Measurements from ENCODE around the gene CRYBG3.
"Not testable (repeated sequence)": the region's sequence is repeated elsewhere in the genome, so short reads cannot be mapped to it uniquely, and the experiment has no call there.

DNA sequence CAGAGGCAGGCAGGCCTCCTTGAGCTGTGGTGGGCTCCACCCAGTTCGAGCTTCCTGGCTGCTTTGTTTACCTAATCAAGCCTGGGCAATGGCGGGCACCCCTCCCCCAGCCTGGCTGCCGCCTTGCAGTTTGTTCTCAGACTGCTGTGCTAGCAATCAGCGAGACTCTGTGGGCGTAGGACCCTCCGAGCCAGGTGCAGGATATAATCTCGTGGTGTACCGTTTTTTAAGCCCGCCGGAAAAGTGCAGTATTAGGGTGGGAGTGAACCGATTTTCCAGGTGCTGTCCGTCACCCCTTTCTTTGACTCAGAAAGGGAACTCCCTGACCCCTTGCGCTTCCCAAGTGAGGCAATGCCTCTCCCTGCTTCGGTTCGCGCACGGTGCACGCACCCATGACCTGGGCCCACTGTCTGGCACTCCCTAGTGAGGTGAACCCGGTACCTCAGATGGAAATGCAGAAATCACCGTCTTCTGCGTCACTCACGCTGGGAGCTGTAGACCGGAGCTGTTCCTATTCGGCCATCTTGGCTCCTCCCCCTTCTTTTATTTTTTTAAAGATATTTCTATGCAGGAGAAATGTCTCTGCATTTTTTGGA, 88.5 kb downstream of the CRYBG3 start:
- TF ChIP-seq, protein P1, sequence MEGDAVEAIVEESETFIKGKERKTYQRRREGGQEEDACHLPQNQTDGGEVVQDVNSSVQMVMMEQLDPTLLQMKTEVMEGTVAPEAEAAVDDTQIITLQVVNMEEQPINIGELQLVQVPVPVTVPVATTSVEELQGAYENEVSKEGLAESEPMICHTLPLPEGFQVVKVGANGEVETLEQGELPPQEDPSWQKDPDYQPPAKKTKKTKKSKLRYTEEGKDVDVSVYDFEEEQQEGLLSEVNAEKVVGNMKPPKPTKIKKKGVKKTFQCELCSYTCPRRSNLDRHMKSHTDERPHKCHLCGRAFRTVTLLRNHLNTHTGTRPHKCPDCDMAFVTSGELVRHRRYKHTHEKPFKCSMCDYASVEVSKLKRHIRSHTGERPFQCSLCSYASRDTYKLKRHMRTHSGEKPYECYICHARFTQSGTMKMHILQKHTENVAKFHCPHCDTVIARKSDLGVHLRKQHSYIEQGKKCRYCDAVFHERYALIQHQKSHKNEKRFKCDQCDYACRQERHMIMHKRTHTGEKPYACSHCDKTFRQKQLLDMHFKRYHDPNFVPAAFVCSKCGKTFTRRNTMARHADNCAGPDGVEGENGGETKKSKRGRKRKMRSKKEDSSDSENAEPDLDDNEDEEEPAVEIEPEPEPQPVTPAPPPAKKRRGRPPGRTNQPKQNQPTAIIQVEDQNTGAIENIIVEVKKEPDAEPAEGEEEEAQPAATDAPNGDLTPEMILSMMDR (IDR thresholded peaks at IDR 0.05; ENCODE audit: low read depth, low read length, missing input control) = not testable (repeated sequence)
- TF ChIP-seq RAD21 (IDR thresholded peaks at IDR 0.05); EGR1 (IDR thresholded peaks at IDR 0.05; ENCODE audit: low read depth in 2 of 2); JUND (IDR thresholded peaks at IDR 0.05): not testable (repeated sequence)
